Chondrocyte (in vitro differentiated cells): ENCODE measurements around the gene SHISA6. TPM values are rescaled to one million over a fixed set of nuclear protein-coding genes. Genes with fewer than 3 reads are reported as not detected.

Source experiments
- DNase-seq: peaks from one replicate; pipeline ENCODE4 v3.0.0; 2021; ENCODE audit warnings: mixed read lengths, low spot score
- H3K27ac Mint-ChIP-seq: one replicate; pipeline ENCODE4 v1.8.0; 2021; ENCODE audit warnings: mild to moderate bottlenecking, moderate library complexity, mixed read lengths; ENCODE audit not compliant: unreplicated experiment
- H3K27me3 Mint-ChIP-seq: 2 replicates; pipeline ENCODE4 v1.8.0; 2021; ENCODE audit warnings: low read depth, mixed read lengths
- H3K36me3 Mint-ChIP-seq: 2 replicates; pipeline ENCODE4 v1.8.0; 2021; ENCODE audit warnings: low read depth, mixed read lengths
- H3K4me1 Mint-ChIP-seq: 2 replicates; pipeline ENCODE4 v1.8.0; 2021; ENCODE audit warnings: low read depth, mild to moderate bottlenecking, mixed read lengths
- H3K4me3 Mint-ChIP-seq: one replicate; pipeline ENCODE4 v1.8.0; 2021; ENCODE audit warnings: mild to moderate bottlenecking, moderate library complexity, mixed read lengths; ENCODE audit not compliant: unreplicated experiment
- H3K9me3 Mint-ChIP-seq: 2 replicates; pipeline ENCODE4 v1.8.0; 2021; ENCODE audit warnings: low read depth, mixed read lengths
- CTCF ChIP-seq: fragments of 200-600 bp; sonication (generic); IDR thresholded peaks from 2 replicates; pipeline ENCODE4 v1.5.0; 2021; ENCODE audit warnings: antibody characterized with exemption, mild to moderate bottlenecking, moderate library complexity
- total RNA-seq: library from RNA; stranded (reverse); gene quantifications from 3 replicates; pipeline ENCODE4 v1.2.1, GENCODE V29; 2021

Gene SHISA6
- total RNA-seq, 1 donor from 2014 or later, result not detected

DNA sequence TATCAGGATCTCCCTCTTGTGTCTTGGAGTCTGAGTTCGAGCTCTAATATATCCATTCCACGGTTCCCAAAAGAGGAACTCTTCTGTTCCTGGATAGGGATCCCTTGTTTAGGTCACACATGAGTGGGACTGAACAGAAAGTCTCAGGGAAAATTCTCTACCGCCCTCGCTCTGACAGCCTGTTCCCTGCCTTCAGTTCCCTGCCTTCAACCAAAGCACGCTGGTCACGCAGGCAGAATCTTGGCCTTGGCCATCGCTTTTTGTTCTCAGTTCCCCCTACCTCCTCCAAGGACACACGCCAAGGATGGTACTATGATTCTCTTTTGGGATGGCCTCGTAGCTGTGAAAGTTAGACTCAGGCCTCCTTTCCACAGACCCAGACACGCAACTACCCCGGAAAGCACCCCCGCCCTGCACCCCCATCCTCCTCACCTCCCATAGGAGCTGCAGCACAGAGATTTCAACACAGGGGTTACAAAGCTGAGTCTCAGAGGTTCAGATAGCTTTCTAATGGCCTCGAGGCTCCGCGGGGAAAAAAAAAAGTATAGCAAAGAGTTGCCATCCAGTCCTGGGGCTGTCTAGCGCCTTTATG lies 1.5 kb upstream of the SHISA6 start:
- TF ChIP-seq CTCF, result no peak

GRCh38 chr17:11240041-11240840 lies 772 bp upstream of the SHISA6 start:
- H3K27ac Mint-ChIP-seq, result no peak overlapping the region
- peak overlapping the region; percentile 35 for H3K4me3 Mint-ChIP-seq
- peaks cover 59% of the 10 kb centered on the region for H3K27me3 Mint-ChIP-seq
- no peak for DNase-seq
- peaks cover 10% of the 10 kb centered on the region for H3K4me1 Mint-ChIP-seq
- TF ChIP-seq CTCF, result peak; percentile 69
- no peaks in the 10 kb centered on the region for H3K9me3 Mint-ChIP-seq
- no peaks in the 10 kb centered on the region for H3K36me3 Mint-ChIP-seq

More for the DNA sequence above, 1.5 kb upstream of the SHISA6 start:
- Mint-ChIP-seq H3K27me3 (peaks cover 51% of the 10 kb centered on the region), H3K27ac (no peak overlapping the region), H3K4me3 (peak overlapping the region; percentile 35), H3K36me3 (no peaks in the 10 kb centered on the region), H3K4me1 (peaks cover 2% of the 10 kb centered on the region), H3K9me3 (no peaks in the 10 kb centered on the region)
- no peak for DNase-seq

GRCh38 chr17:11241611-11242226 lies 706 bp downstream of the SHISA6 start:
- Mint-ChIP-seq H3K4me1 (peaks cover 11% of the 10 kb centered on the region), H3K27me3 (peaks cover 68% of the 10 kb centered on the region), H3K9me3 (no peaks in the 10 kb centered on the region), H3K4me3 (peak overlapping the region; percentile 36), H3K27ac (no peak overlapping the region), H3K36me3 (no peaks in the 10 kb centered on the region)
- DNase-seq, result no peak
- no peak for TF ChIP-seq CTCF

GRCh38 chr17:11242411-11242810 lies 1.4 kb downstream of the SHISA6 start:
- no peaks in the 10 kb centered on the region for H3K9me3 Mint-ChIP-seq

More at GRCh38 chr17:11242411-11242810, 1.4 kb downstream of the SHISA6 start:
- Mint-ChIP-seq H3K27ac (no peak overlapping the region), H3K36me3 (no peaks in the 10 kb centered on the region), H3K4me3 (peak overlapping the region; percentile 36), H3K27me3 (peaks cover 69% of the 10 kb centered on the region), H3K4me1 (peaks cover 11% of the 10 kb centered on the region)
- DNase-seq, result no peak
- TF ChIP-seq CTCF, result no peak
